GM06990 (cell line): Measurements from ENCODE around the gene SACM1L.

Experiments
- DNase-seq: peaks from one replicate; pipeline ENCODE4 v3.0.0-alpha.2; 2011; ENCODE audit not compliant: insufficient read length; ENCODE audit errors: extremely low read depth
- H3K27me3 ChIP-seq: replicated peaks from 2 replicates; pipeline ENCODE4 v1.6.0; 2011; ENCODE audit warnings: low read length; ENCODE audit not compliant: control insufficient read depth, insufficient read depth
- H3K36me3 ChIP-seq: 2 replicates; pipeline ENCODE4 v1.5.1; 2011; ENCODE audit warnings: low read length; ENCODE audit not compliant: control insufficient read depth, insufficient read depth
- H3K4me3 ChIP-seq: replicated peaks from 2 replicates; pipeline ENCODE4 v1.5.1; 2011; ENCODE audit warnings: low read depth, mild to moderate bottlenecking, control low read depth, low read length
- CTCF ChIP-seq: IDR thresholded peaks from 2 replicates; pipeline ENCODE4 v1.5.1; 2011; ENCODE audit warnings: low read length, control low read depth, mild to moderate bottlenecking, inconsistent platforms; ENCODE audit not compliant: insufficient read depth, poor library complexity, severe bottlenecking

The SACM1L gene

GRCh38 chr3:45772341-45773035 is 83.3 kb downstream of the SACM1L start:
- DNase-seq, result no peak
- H3K4me3 ChIP-seq, result no peak overlapping the region
- no peaks in the 10 kb centered on the region for H3K36me3 ChIP-seq
- TF ChIP-seq CTCF, result no peak
- H3K27me3 ChIP-seq, result no peaks in the 10 kb centered on the region; the same call in 1 of the 2 replicates

DNA sequence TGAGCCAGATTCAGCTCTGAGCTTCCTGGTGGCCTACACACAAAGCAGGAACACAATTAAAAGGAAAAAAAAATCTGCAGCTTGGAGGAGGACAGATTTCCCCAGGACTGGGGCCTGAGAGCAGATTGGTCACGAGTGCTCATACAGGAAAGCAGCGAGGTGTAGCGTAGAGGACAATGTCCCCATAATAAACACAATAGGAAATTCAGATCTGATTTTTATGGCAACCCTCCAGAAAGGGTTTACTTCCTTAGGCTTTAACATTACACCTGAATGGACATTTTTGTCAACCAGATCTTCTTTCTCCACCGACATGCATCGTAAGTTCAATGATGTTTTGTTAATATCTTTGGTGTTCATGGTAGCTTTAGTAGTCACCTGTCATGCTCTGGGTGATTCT is 83.9 kb downstream of the SACM1L start:
- H3K27me3 ChIP-seq, result no peaks in the 10 kb centered on the region; the same call in 1 of the 2 replicates

DNA sequence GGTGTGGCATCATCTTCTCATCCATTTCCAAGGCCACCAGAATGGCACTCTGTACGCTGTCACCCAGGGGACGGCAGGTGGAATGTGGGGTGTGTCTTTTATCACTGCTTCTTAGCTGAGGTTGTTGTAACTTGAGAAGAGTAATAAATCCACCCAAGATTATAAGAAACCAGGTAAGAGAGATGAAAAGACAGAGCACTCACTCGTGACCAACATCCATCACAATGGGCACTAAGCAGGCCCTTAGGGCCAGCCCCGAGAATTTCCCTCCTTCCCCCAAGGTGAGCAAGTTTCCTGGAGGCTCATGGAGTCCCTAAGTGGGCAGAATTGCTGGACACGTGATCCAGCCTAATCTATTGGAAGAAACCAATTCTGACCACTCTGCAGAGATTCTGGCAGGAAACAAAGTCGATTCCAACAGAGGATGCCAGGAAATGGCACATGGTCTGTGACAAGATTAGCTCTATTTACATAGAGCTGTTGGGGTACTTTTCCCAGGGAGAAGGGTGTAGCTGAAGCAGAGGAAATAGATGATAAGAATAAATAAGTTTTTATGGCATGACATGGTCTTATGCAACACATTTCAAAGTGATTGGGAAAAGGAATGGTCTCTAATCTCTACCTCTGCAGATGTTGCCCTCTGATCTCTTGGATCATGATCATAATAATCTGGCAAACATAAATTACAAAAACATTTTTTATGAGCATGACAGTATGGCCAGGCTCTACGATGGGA is 84.7 kb downstream of the SACM1L start:
- Histone ChIP-seq H3K4me3 (no peak overlapping the region), H3K36me3 (no peaks in the 10 kb centered on the region), H3K27me3 (no peaks in the 10 kb centered on the region; the same call in 1 of the 2 replicates)
- DNase-seq, result no peak
- no peak for TF ChIP-seq CTCF

More for the DNA sequence above, 83.9 kb downstream of the SACM1L start:
- no peak for DNase-seq
- TF ChIP-seq CTCF, result no peak
- no peak overlapping the region for H3K4me3 ChIP-seq
- H3K36me3 ChIP-seq, result no peaks in the 10 kb centered on the region

DNA sequence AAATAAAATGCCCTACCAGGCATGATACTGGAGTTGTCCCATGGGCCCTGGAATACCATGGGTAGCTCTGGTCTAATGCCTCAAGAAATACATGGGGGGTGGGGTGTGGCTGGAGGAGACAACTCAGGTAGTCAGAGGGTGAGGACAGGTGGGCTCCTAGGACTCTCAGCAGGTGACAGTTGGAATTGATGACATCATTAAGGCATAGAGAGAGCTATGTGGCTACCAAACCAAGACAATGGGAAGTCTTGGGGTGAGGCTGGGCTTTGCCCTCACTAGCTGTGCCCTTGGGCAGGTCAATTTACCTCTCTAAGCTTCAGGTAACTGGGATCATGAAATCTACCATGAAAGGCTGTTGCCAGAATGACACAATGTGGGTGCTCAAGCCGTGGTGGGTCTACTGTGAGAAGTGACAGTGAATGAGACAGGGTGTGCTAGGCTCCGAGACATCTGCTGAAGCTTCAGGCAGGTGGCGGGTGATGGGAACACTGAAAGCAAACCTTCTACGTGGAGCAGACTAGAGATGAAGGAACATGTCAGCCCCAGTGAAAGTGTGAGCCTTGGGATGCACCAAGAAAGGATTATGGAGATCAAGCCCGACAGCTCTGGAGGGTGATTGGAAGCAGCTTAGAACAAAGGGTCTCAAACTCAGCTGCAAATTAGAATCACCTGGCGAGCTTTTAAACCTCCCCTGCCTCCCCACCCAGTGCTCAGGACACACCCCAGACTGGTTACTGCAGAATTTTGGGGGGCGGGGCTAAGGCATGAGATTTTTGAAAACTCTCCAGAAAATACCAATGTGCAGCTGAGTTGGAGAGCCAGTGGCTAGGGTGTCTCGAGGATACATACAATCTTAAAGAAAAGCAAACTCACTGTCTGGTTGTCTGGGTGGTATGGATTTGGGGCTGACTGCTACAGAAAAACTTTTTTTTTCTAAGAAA is 85.7 kb downstream of the SACM1L start:
- no peaks in the 10 kb centered on the region; the same call in 1 of the 2 replicates for H3K27me3 ChIP-seq
- TF ChIP-seq CTCF, result no peak
- DNase-seq, result no peak
- no peak overlapping the region for H3K4me3 ChIP-seq
- H3K36me3 ChIP-seq, result no peaks in the 10 kb centered on the region

DNA sequence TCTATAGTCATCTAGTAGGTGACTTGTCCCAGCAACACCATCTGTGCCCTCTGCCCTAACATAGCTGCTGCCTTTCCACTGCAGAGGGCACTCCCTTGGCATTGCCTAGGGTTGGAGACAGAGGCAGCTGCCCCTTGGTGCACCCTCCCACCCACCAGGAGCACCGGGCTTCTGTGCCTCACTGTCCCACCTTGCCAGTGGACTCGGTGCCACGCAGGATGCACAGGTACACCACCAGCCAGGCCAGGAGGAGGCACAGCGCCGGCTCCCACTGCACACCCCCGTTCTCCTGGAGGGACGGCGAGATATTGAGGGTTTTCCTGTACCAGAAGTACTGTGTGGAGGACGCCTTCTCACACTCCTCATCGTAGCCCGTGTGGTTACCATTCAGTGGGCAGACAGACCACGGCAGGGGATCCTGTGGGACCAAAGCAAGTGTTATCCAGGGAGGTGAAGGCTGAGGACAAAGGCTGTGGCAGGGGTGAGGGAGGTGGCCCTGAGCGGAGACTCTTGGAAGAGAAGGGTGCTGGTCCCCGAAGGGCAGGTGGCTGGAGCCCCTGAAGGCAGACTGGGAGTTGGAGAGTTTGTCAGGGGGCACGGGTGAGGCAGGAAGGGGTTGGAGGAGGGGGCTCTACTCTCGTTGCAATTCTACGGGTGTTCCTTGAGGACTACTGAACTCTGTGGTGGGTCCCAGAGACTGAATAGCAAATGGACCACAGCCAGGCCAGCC is 86.5 kb downstream of the SACM1L start:
- no peak for DNase-seq
- H3K36me3 ChIP-seq, result no peaks in the 10 kb centered on the region
- no peaks in the 10 kb centered on the region; the same call in none of the 2 replicates for H3K27me3 ChIP-seq
- no peak overlapping the region for H3K4me3 ChIP-seq
- TF ChIP-seq CTCF, result no peak
